ENCODE data around the gene KRT71.

Gene KRT71

DNA sequence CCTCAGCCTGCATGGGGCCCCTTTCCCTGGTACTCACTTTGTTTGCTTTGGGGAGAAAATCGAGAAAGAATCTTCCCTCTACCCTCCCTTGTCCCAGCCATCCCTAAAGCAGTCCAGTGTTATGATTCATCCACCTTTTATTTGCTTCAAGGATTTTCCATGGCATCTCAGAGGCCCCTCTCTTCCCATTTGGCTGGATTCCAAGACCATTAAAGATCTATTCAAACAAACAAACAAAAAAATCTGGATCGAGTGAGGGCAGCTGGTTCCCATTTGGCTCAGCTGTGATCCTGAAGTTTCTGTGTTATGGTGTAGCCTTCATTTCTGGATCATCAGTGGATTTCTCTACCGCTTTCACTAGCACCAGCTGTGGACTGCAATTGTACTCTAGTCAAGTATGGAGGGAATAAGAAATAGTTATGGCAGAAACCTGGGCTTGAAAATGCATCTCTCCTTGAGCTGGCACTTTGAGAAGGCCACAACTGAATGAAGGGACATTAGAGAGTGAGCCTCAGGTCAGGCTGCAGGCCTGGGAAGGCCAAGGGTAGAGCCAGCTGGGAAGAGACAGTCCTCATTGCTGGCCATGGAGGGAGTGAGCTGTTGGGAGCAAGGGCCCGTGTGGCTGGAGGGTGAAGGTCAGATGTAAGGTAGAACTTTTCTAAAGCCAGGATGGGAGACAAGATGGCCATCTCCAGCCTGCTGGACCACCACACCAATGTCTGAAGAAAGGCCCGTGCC lies 13.7 kb downstream of the KRT71 start:
- Histone ChIP-seq H2BK5ac (ENCODE audit: low read depth, low read length, poor library complexity) (no peak overlapping the region), H3K18ac (ENCODE audit: low read length) (no peak overlapping the region), H3K4me3 (ENCODE audit: low read depth, low read length) (no peak overlapping the region), H2AFZ (ENCODE audit: insufficient read depth, low read length, poor library complexity) (no peak overlapping the region), H2BK12ac (ENCODE audit: low read length) (no peak overlapping the region), H2BK120ac (ENCODE audit: insufficient read depth, low read length, poor library complexity) (no peak overlapping the region), H3K9ac (ENCODE audit: low read length) (no peak overlapping the region), H3K14ac (ENCODE audit: low read length) (no peak overlapping the region), H3K23ac (ENCODE audit: low read length) (no peak overlapping the region), H3K4me1 (ENCODE audit: control insufficient read depth in 1 of 2, insufficient read depth in 2 of 2, low read length in 2 of 2) (no peaks in the 10 kb centered on the region), H3K27ac (ENCODE audit: low read depth, low read length) (no peak overlapping the region), H3K4me2 (ENCODE audit: low read length) (no peak overlapping the region), H4K8ac (ENCODE audit: low read depth, low read length) (no peak overlapping the region), H3K79me2 (ENCODE audit: control insufficient read depth, insufficient read depth, low read length, poor library complexity) (no peaks in the 10 kb centered on the region), H3K9me3 (ENCODE audit: insufficient read depth, low read depth, low read length) (no peaks in the 10 kb centered on the region), H4K91ac (ENCODE audit: low read depth, low read length) (no peak overlapping the region), H3K79me1 (ENCODE audit: low read length) (no peaks in the 10 kb centered on the region), H3K27me3 (ENCODE audit: insufficient read depth, low read length) (no peaks in the 10 kb centered on the region), H3K4ac (ENCODE audit: low read depth, low read length) (no peak overlapping the region), H3K36me3 (ENCODE audit: control insufficient read depth in 1 of 2, insufficient read depth in 2 of 2, low read length in 2 of 2) (no peaks in the 10 kb centered on the region), H4K12ac (ENCODE audit: low read depth, low read length) (no peak overlapping the region), H2AK5ac (ENCODE audit: low read length) (no peak overlapping the region)
- WGBS (ENCODE audit: extremely low coverage, insufficient coverage, insufficient read length), result no CpG with 5 or more reads among the region's 5 CpGs
- DNase-seq, result no peak

- no peak overlapping the region for H2BK12ac ChIP-seq (ENCODE audit: low read length)
- H3K4me1 ChIP-seq (ENCODE audit: control insufficient read depth in 1 of 2, insufficient read depth in 2 of 2, low read length in 2 of 2), result no peaks in the 10 kb centered on the region
- H4K91ac ChIP-seq (ENCODE audit: low read depth, low read length), result no peak overlapping the region
- no peaks in the 10 kb centered on the region for H3K79me1 ChIP-seq (ENCODE audit: low read length)
- DNase-seq, result no peak
- no peak overlapping the region for H2AFZ ChIP-seq (ENCODE audit: insufficient read depth, low read length, poor library complexity)
- no peak overlapping the region for H3K4me2 ChIP-seq (ENCODE audit: low read length)
- no peak overlapping the region for H4K8ac ChIP-seq (ENCODE audit: low read depth, low read length)
- no peak overlapping the region for H3K9ac ChIP-seq (ENCODE audit: low read length)
- H3K14ac ChIP-seq (ENCODE audit: low read length), result no peak overlapping the region
- H3K27ac ChIP-seq (ENCODE audit: low read depth, low read length), result no peak overlapping the region
- no peak overlapping the region for H2BK120ac ChIP-seq (ENCODE audit: insufficient read depth, low read length, poor library complexity)
- no peak overlapping the region for H3K4me3 ChIP-seq (ENCODE audit: low read depth, low read length)
- no peak overlapping the region for H4K12ac ChIP-seq (ENCODE audit: low read depth, low read length)
- peaks cover 4% of the 10 kb centered on the region for H3K9me3 ChIP-seq (ENCODE audit: insufficient read depth, low read depth, low read length)
- H2AK5ac ChIP-seq (ENCODE audit: low read length), result no peak overlapping the region
- no peaks in the 10 kb centered on the region for H3K36me3 ChIP-seq (ENCODE audit: control insufficient read depth in 1 of 2, insufficient read depth in 2 of 2, low read length in 2 of 2)
- no peak overlapping the region for H3K23ac ChIP-seq (ENCODE audit: low read length)
- WGBS (ENCODE audit: extremely low coverage, insufficient coverage, insufficient read length), result no CpG with 5 or more reads among the region's 3 CpGs
- no peaks in the 10 kb centered on the region for H3K79me2 ChIP-seq (ENCODE audit: control insufficient read depth, insufficient read depth, low read length, poor library complexity)
- H3K4ac ChIP-seq (ENCODE audit: low read depth, low read length), result no peak overlapping the region
- no peaks in the 10 kb centered on the region for H3K27me3 ChIP-seq (ENCODE audit: insufficient read depth, low read length)
- no peak overlapping the region for H2BK5ac ChIP-seq (ENCODE audit: low read depth, low read length, poor library complexity)
- no peak overlapping the region for H3K18ac ChIP-seq (ENCODE audit: low read length)
Observed at GRCh38 chr12:52537101-52537500, 15.8 kb downstream of the KRT71 start.

DNA sequence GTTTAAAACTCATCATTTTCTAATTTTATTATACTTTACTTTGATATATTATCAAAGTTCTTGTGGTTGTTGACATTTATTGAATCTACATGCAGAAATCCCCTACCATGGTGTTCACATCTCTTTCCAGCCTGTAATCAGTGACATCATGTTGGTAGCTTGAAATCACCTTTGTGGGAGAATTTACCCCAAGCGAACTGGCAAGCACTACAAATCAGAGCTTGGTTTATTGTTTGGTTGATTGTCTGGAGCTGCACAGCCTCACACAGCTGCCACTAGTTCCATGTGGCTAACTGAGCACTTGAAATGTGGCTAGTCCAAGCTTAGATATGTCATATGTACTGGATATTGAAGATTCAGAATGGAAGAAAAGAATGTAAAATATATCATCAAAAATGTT lies 17.4 kb downstream of the KRT71 start:
- H3K27ac ChIP-seq (ENCODE audit: low read depth, low read length), result no peak overlapping the region
- H3K4me3 ChIP-seq (ENCODE audit: low read depth, low read length), result no peak overlapping the region
- H2AFZ ChIP-seq (ENCODE audit: insufficient read depth, low read length, poor library complexity), result no peak overlapping the region
- no peak overlapping the region for H4K8ac ChIP-seq (ENCODE audit: low read depth, low read length)
- no peak overlapping the region for H2AK5ac ChIP-seq (ENCODE audit: low read length)
- H2BK5ac ChIP-seq (ENCODE audit: low read depth, low read length, poor library complexity), result no peak overlapping the region
- H3K4me1 ChIP-seq (ENCODE audit: control insufficient read depth in 1 of 2, insufficient read depth in 2 of 2, low read length in 2 of 2), result no peaks in the 10 kb centered on the region
- H3K79me1 ChIP-seq (ENCODE audit: low read length), result no peaks in the 10 kb centered on the region
- no peak overlapping the region for H3K4me2 ChIP-seq (ENCODE audit: low read length)
- H3K79me2 ChIP-seq (ENCODE audit: control insufficient read depth, insufficient read depth, low read length, poor library complexity), result no peaks in the 10 kb centered on the region
- no CpG with 5 or more reads among the region's 1 CpG for WGBS (ENCODE audit: extremely low coverage, insufficient coverage, insufficient read length)
- no peak overlapping the region for H3K4ac ChIP-seq (ENCODE audit: low read depth, low read length)
- H3K9ac ChIP-seq (ENCODE audit: low read length), result no peak overlapping the region
- H3K36me3 ChIP-seq (ENCODE audit: control insufficient read depth in 1 of 2, insufficient read depth in 2 of 2, low read length in 2 of 2), result no peaks in the 10 kb centered on the region
- no peak for DNase-seq
- no peak overlapping the region for H3K18ac ChIP-seq (ENCODE audit: low read length)
- no peaks in the 10 kb centered on the region for H3K27me3 ChIP-seq (ENCODE audit: insufficient read depth, low read length)
- no peak overlapping the region for H3K23ac ChIP-seq (ENCODE audit: low read length)
- no peak overlapping the region for H4K12ac ChIP-seq (ENCODE audit: low read depth, low read length)
- peaks cover 4% of the 10 kb centered on the region for H3K9me3 ChIP-seq (ENCODE audit: insufficient read depth, low read depth, low read length)
- H4K91ac ChIP-seq (ENCODE audit: low read depth, low read length), result no peak overlapping the region
- H2BK12ac ChIP-seq (ENCODE audit: low read length), result no peak overlapping the region
- no peak overlapping the region for H3K14ac ChIP-seq (ENCODE audit: low read length)
- H2BK120ac ChIP-seq (ENCODE audit: insufficient read depth, low read length, poor library complexity), result no peak overlapping the region

- H3K9ac ChIP-seq (ENCODE audit: low read length), result no peak overlapping the region
- no peak overlapping the region for H3K14ac ChIP-seq (ENCODE audit: low read length)
- no peak overlapping the region for H3K27ac ChIP-seq (ENCODE audit: low read depth, low read length)
- H3K4ac ChIP-seq (ENCODE audit: low read depth, low read length), result no peak overlapping the region
- H3K4me1 ChIP-seq (ENCODE audit: control insufficient read depth in 1 of 2, insufficient read depth in 2 of 2, low read length in 2 of 2), result no peaks in the 10 kb centered on the region
- H3K4me2 ChIP-seq (ENCODE audit: low read length), result no peak overlapping the region
- no peak overlapping the region for H4K12ac ChIP-seq (ENCODE audit: low read depth, low read length)
- H2BK5ac ChIP-seq (ENCODE audit: low read depth, low read length, poor library complexity), result no peak overlapping the region
- no peak overlapping the region for H4K91ac ChIP-seq (ENCODE audit: low read depth, low read length)
- no peaks in the 10 kb centered on the region for H3K79me1 ChIP-seq (ENCODE audit: low read length)
- no peak overlapping the region for H4K8ac ChIP-seq (ENCODE audit: low read depth, low read length)
- H3K36me3 ChIP-seq (ENCODE audit: control insufficient read depth in 1 of 2, insufficient read depth in 2 of 2, low read length in 2 of 2), result no peaks in the 10 kb centered on the region
- no peak overlapping the region for H2AK5ac ChIP-seq (ENCODE audit: low read length)
- H3K27me3 ChIP-seq (ENCODE audit: insufficient read depth, low read length), result no peaks in the 10 kb centered on the region
- peaks cover 4% of the 10 kb centered on the region for H3K9me3 ChIP-seq (ENCODE audit: insufficient read depth, low read depth, low read length)
- H3K18ac ChIP-seq (ENCODE audit: low read length), result no peak overlapping the region
- no peaks in the 10 kb centered on the region for H3K79me2 ChIP-seq (ENCODE audit: control insufficient read depth, insufficient read depth, low read length, poor library complexity)
- H3K4me3 ChIP-seq (ENCODE audit: low read depth, low read length), result no peak overlapping the region
- DNase-seq, result no peak
- no peak overlapping the region for H2BK12ac ChIP-seq (ENCODE audit: low read length)
- H2AFZ ChIP-seq (ENCODE audit: insufficient read depth, low read length, poor library complexity), result no peak overlapping the region
- WGBS (ENCODE audit: extremely low coverage, insufficient coverage, insufficient read length), result no CpG with 5 or more reads among the region's 5 CpGs
- no peak overlapping the region for H3K23ac ChIP-seq (ENCODE audit: low read length)
- no peak overlapping the region for H2BK120ac ChIP-seq (ENCODE audit: insufficient read depth, low read length, poor library complexity)
Observed at GRCh38 chr12:52534482-52534881, 18.5 kb downstream of the KRT71 start.

Measured in trophoblast cell (in vitro differentiated cells and primary cell).